GM18526 (cell line): ENCODE data around the gene BIVM.

Experiments
- POLR2A ChIP-seq: IDR thresholded peaks from 3 replicates; pipeline ENCODE4 v1.6.1; 2011; ENCODE audit not compliant: insufficient read length; ENCODE audit errors: extremely low read depth

The BIVM gene

GRCh38 chr13:102816708-102817107 is 17.8 kb downstream of the BIVM start:
- no peak for TF ChIP-seq POLR2A

GRCh38 chr13:102817241-102817640 is 18.3 kb downstream of the BIVM start:
- TF ChIP-seq POLR2A: no peak

DNA sequence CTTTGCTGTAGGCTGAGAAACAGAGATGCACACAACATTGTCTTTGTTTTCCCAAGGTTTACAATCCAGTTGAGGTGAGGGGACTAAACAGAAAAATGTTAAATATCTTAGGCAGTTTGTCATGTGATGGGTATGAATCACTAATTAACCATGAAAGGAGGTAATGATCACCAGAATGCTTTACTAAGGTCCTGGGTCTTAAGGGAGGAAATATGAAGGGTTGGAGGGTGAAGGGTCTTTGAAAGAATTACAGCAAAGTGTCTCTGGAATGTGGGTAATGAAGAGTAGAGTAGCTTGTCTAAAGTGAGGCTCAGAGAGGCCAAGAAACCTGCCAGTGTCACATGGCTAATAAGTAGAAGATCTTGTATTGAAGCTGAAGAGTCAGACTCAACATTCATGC is 19.0 kb downstream of the BIVM start:
- TF ChIP-seq POLR2A: no peak

DNA sequence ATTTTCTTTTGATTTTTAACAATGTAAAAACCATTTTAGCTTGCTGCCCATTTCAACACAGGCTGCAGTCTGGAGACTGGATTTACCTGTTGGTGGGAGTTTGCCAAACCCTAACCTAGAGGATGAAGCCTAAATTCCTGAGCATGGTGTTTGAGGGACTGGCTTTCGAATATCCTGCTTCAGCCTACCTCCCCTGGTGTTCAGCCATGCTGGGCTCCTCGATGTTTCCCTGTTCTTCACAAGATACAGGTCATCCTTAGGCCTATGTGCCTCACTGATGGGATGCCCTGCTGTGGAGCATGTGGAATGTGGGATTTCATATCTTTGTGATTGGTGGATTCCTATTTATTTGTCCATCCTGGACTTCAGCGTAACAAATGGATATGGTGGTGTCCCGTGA is 26.5 kb downstream of the BIVM start:
- no peak for TF ChIP-seq POLR2A

DNA sequence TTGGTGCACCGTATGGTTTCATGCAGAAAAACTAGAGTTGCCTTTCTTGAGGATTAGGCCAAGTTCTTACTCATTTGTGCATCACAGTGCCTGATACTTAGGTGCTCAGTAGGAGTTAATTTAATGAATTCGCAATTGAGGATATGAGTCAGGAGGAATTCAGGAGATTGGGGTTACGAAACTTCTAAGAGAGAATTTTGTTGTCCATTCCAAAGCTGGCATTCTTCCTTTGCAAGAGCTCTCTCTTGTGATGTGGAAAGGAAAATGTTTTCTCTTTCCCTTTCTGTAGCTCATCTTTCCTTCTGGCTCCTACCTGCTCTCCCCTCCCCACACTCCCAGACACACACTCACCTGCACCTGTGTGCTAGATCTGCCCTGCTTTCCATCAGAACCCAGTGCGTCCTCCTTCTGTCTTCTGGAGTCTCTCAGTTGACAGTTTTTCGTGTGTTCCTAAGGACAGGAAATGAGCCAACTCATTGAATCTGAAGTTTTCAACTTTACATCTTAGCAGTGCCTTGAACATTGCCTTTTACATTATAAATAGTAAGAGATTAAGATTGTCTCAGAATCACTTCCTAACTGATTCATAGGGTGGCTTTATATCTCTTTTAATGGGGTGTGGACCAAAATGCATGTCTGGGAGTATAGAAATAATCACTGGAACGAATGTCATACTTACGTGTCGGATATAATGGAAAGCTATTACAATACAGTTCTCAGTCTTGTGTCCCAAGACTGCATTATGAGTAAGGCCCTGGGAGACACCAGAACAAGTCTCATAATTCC is 27.2 kb downstream of the BIVM start:
- TF ChIP-seq POLR2A: no peak

DNA sequence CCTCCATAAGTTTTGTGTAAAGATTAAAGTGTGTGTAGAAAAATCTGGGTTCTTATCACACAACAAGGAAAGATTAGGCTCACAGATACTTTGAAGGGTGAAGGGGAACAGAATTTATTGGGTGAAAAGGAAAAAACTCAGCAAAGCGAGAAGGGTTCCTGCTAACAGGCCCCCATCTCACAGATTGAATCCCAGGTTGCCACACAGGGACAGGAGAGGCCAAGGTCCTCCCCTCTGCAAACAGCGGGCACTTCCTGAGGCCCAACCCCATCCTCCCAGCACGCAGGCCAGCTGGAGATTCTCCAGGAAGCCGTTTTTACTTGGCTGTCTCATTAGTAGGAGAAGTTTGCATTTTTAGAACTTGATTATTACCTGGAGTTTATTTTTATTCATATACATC is 31.7 kb downstream of the BIVM start:
- no peak for TF ChIP-seq POLR2A

DNA sequence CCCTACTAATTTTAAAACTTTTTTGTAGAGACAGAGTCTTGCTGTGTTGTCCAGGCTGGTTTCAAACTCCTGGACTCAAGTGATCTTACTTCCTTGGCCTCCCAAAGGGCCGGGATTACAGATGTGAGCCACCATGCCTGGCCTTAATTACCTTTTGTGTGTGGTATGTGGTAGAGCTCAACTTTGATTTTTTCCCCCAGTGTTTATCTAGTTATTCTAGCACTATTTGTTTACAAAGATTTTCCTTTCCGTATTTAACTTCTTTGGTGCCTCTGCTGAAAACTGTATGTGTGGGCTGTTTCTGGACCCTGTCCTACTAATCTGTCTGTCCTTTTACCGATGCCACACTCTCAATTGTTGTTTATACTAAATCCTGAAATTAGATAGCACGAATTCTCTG is 37.6 kb downstream of the BIVM start:
- TF ChIP-seq POLR2A: no peak

GRCh38 chr13:102838273-102838672 is 39.4 kb downstream of the BIVM start:
- TF ChIP-seq POLR2A: no peak

GRCh38 chr13:102838982-102839381 is 40.1 kb downstream of the BIVM start:
- no peak for TF ChIP-seq POLR2A

GRCh38 chr13:102839462-102839861 is 40.5 kb downstream of the BIVM start:
- no peak for TF ChIP-seq POLR2A

DNA sequence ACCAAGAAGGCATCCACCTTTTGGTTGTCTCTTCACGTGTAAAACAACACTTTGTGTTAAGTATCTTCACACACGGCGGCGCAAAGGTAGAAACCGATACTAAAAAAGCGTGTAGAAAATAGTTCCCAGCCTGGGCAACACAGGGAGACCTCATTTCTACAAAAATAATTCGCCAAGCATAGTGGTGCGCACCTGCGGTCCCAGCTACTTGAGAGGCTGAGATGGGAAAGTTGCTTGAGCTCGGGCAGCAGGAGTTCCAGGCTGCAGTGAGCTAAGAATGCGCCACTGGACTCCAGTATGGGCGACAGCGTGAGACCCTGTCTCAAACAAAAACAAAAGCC is 46.3 kb downstream of the BIVM start:
- no peak for TF ChIP-seq POLR2A

GRCh38 chr13:102845630-102846260 is 46.8 kb downstream of the BIVM start, which contains the start of gene ERCC5:
Gene ERCC5, plus strand, starts transcription at chr13:102846032. Its CDS starts 235 bp downstream, at chr13:102846267.
- TF ChIP-seq POLR2A: peak; percentile 79

DNA sequence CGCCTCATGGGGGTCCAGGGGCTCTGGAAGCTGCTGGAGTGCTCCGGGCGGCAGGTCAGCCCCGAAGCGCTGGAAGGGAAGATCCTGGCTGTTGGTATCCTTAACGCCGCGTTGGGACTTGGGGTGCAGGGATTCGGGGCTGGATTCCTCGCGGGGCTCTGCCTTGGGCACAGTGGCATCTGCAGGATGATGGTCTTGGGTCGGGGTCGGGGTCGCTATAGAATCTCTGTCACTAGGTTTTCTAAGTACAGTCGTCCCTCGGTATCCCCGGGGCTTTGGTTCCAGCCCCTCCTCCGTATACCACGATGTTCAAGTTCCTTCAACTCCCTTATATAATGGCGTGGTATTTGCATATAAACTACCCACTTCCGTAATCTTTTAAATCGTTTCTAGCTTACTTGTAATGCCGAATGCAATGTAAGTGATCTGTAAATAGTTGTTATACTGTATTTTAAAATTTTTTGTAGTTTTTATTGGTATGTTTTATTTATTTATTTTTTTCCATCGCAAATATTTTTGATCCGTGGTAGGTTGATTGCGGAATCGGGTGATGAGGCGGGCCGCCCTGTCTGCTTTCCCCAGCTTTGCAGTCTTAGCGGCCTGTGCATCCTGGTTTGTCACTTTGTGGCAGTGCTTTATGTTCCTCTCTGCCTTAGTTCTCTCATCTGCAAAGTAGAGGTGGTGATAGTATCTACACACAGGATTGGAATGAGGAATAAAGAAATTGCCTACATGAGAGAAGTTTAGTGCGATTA is 47.5 kb downstream of the BIVM start:
- peak; percentile 16 for TF ChIP-seq POLR2A

GRCh38 chr13:102847272-102848234 is 48.6 kb downstream of the BIVM start:
- no peak for TF ChIP-seq POLR2A

DNA sequence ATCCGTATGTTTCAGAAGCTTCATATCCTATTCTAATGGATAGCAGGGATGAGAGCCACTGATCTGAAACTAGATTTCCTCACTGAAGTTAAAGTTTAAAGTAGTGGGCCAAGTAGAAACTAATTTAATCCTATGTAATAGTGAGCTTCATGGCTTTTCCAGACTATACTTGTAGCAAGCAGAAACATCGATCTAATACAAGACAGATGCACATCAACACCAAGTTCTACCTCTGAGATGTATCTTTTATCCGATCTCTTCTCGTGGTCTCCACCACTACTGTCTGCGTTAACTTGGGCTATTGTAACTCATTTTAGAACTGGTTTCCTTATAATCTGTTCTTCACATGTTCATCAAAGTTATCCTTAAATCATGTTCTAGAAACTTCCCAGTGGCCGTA is 50.0 kb downstream of the BIVM start:
- no peak for TF ChIP-seq POLR2A

GRCh38 chr13:102852556-102852955 is 53.6 kb downstream of the BIVM start:
- TF ChIP-seq POLR2A: no peak

- TF ChIP-seq POLR2A: no peak
Measured at GRCh38 chr13:102854675-102855074, 55.8 kb downstream of the BIVM start.
